HCT116 (cell line): ENCODE results near the gene SMIM36. TPM values are rescaled to one million over a fixed set of nuclear protein-coding genes. Genes with fewer than 3 reads are reported as not detected.

Source experiments
- ATAC-seq: fragments of 200-7000 bp; cut with Tn5 transposase; 2 replicates; pipeline ENCODE4 v1.9.1; 2020; ENCODE audit warnings: mild to moderate bottlenecking, moderate library complexity
- BruUV-seq: library from RNA; stranded (reverse); fragments of 400-500 nt; replicated peaks from 2 replicates; lab custom pipeline; 2021; lab: Mats Ljungman, UMichigan
- CTCF ChIA-PET: fragments of 300-600 bp; sonication (Branson Sonifier 250); formaldehyde crosslinking; loops from one replicate; lab custom pipeline; 2021; ENCODE audit warnings: antibody characterized with exemption; lab: Charles Lee
- POLR2A ChIA-PET: fragments of 300-600, 350-600 bp; sonication (Branson Sonifier 250); formaldehyde crosslinking; loops from one replicate; lab custom pipeline; 2021; ENCODE audit warnings: antibody characterized with exemption; lab: Charles Lee
- RAD21 ChIA-PET, 2 experiments: fragments of 300-600 bp; sonication (Branson Sonifier 250); formaldehyde crosslinking; loops; one replicate each; lab custom pipeline; 2023; ENCODE audit warnings: low total read pairs in 2 of 2; ENCODE audit not compliant: uncharacterized antibody in 2 of 2, unreplicated experiment in 2 of 2, low non-redundant PET in 1 of 2; lab: Charles Lee
- DNase-seq: peaks from one replicate; pipeline ENCODE4 v3.0.0-alpha.2; 2010; ENCODE audit warnings: low read depth, low spot score
- H2AFZ ChIP-seq: fragments of 200-600 bp; shearing (Covaris generic), sonication (generic); 2 replicates; pipeline ENCODE4 v1.6.1; 2017; ENCODE audit warnings: low read depth, mixed run types, mixed read lengths, antibody characterized with exemption, low read length; ENCODE audit not compliant: poor library complexity, severe bottlenecking
- H3K27ac ChIP-seq: 2 replicates; pipeline ENCODE4 v1.5.1; 2012; ENCODE audit warnings: low read depth, low read length
- H3K27me3 ChIP-seq: fragments of 200-600 bp; sonication (generic); 2 replicates; pipeline ENCODE4 v1.6.1; 2016; ENCODE audit warnings: mixed run types, low read length, mixed read lengths; ENCODE audit not compliant: insufficient read depth
- H3K36me3 ChIP-seq, 2 experiments: fragments of 200-500 bp in 1 of 2; fragments of 200-600 bp in 1 of 2; sonication (Bioruptor generic) in 1 of 2; sonication (generic) in 1 of 2; 2 replicates each; pipeline versions ENCODE4 v1.5.1 to v1.6.1; 2014 to 2016; ENCODE audit warnings: low read length in 2 of 2, inconsistent platforms in 1 of 2, mixed read lengths in 1 of 2, mixed run types in 1 of 2; ENCODE audit not compliant: insufficient read depth in 2 of 2, control insufficient read depth in 1 of 2
- H3K4me1 ChIP-seq, 2 experiments: fragments of 200-600 bp in 1 of 2; sonication (generic) in 1 of 2; 2 replicates each; pipeline versions ENCODE4 v1.5.1 to v1.6.1; 2012 to 2017; ENCODE audit warnings: low read length in 2 of 2, inconsistent platforms in 1 of 2, mild to moderate bottlenecking in 1 of 2, mixed read lengths in 1 of 2, mixed run types in 1 of 2, moderate library complexity in 1 of 2; ENCODE audit not compliant: insufficient read depth in 2 of 2, control insufficient read depth in 1 of 2
- H3K4me2 ChIP-seq: fragments of 200-600 bp; sonication (generic); 2 replicates; pipeline ENCODE4 v1.6.1; 2017; ENCODE audit warnings: mixed run types, low read length, mixed read lengths
- H3K4me3 ChIP-seq, 2 experiments: fragments of 200-600 bp in 1 of 2; sonication (generic) in 1 of 2; replicated peaks in 1 of 2; 2 replicates each; pipeline ENCODE4 v1.5.1; 2011 to 2016; ENCODE audit warnings: low read length in 2 of 2, control low read depth in 1 of 2, low read depth in 1 of 2, mild to moderate bottlenecking in 1 of 2, mixed read lengths in 1 of 2, mixed run types in 1 of 2
- H3K79me2 ChIP-seq: fragments of 200-600 bp; sonication (generic); 2 replicates; pipeline ENCODE4 v1.6.1; 2017; ENCODE audit warnings: mild to moderate bottlenecking, mixed run types, low read length, moderate library complexity, mixed read lengths; ENCODE audit not compliant: insufficient read depth
- H3K9ac ChIP-seq: fragments of 200-600 bp; sonication (generic); 2 replicates; pipeline ENCODE4 v1.6.1; 2016; ENCODE audit warnings: low read length, mixed read lengths
- H3K9me2 ChIP-seq: fragments of 200-600 bp; sonication (generic), shearing (Covaris generic); 2 replicates; pipeline ENCODE4 v1.6.1; 2017; ENCODE audit warnings: mixed run types, mild to moderate bottlenecking, moderate library complexity; ENCODE audit not compliant: insufficient read depth
- H3K9me3 ChIP-seq, 2 experiments: fragments of 200-500 bp in 1 of 2; fragments of 200-600 bp in 1 of 2; sonication (Bioruptor generic) in 1 of 2; sonication (generic) in 1 of 2; 2 replicates each; pipeline ENCODE4 v1.6.1; 2014 to 2017; ENCODE audit warnings: low read length in 2 of 2, mixed read lengths in 2 of 2, inconsistent platforms in 1 of 2, low read depth in 1 of 2, mild to moderate bottlenecking in 1 of 2, mixed run types in 1 of 2, moderate library complexity in 1 of 2; ENCODE audit not compliant: control insufficient read depth in 1 of 2, insufficient read depth in 1 of 2
- H4K20me1 ChIP-seq: fragments of 200-600 bp; sonication (generic), shearing (Covaris generic); 2 replicates; pipeline ENCODE4 v1.6.1; 2017; ENCODE audit warnings: mixed run types, mild to moderate bottlenecking, moderate library complexity; ENCODE audit not compliant: insufficient read depth
- CEBPB ChIP-seq: IDR thresholded peaks from 2 replicates; pipeline ENCODE4 v1.6.1; 2012; ENCODE audit warnings: low read depth
- SP1 ChIP-seq: IDR thresholded peaks from 2 replicates; pipeline ENCODE4 v1.6.1; 2012; ENCODE audit warnings: low read depth
- SRF ChIP-seq: IDR thresholded peaks from 2 replicates; pipeline ENCODE4 v1.6.1; 2012; ENCODE audit warnings: low read depth
- YY1 ChIP-seq: IDR thresholded peaks from 2 replicates; pipeline ENCODE4 v1.6.1; 2011; ENCODE audit warnings: low read length, low read depth, moderate library complexity, mild to moderate bottlenecking; ENCODE audit not compliant: insufficient replicate concordance; ENCODE audit errors: extremely low read depth
- ZFX ChIP-seq: fragments of 450-650 bp; IDR thresholded peaks from 2 replicates; pipeline ENCODE4 v1.6.1; 2017
- ZNF274 ChIP-seq: fragments of 200-500 bp; sonication (Bioruptor generic); IDR thresholded peaks from 2 replicates; pipeline ENCODE4 v1.6.1; 2014; ENCODE audit warnings: mild to moderate bottlenecking, low read depth, low read length, inconsistent platforms
- intact Hi-C: fragments of 100-400 bp; cut with micrococcal nuclease; formaldehyde crosslinking; loops from 2 replicates; pipeline ENCODE4 v1.10.0; 2022
- total RNA-seq: library from RNA; stranded (reverse); gene quantifications from one replicate; pipeline ENCODE4 v1.2.1, GENCODE V29; 2021; ENCODE audit not compliant: unreplicated experiment
- TF ChIP-seq, protein P1 (sequence below): IDR thresholded peaks from 2 replicates; pipeline ENCODE4 v1.6.1; 2011; ENCODE audit warnings: mild to moderate bottlenecking, low read length, moderate library complexity; ENCODE audit not compliant: insufficient replicate concordance; ENCODE audit errors: extremely low read depth
- TF ChIP-seq, protein P2 (sequence below): IDR thresholded peaks from 2 replicates; pipeline ENCODE4 v1.6.1; 2012; ENCODE audit warnings: low read depth
- TF ChIP-seq, protein P3 (sequence below): IDR thresholded peaks from 2 replicates; pipeline ENCODE4 v1.6.1; 2012

SMIM36 gene
- total RNA-seq, 1 experiment from 2014 or later, result 0.37 TPM

DNA sequence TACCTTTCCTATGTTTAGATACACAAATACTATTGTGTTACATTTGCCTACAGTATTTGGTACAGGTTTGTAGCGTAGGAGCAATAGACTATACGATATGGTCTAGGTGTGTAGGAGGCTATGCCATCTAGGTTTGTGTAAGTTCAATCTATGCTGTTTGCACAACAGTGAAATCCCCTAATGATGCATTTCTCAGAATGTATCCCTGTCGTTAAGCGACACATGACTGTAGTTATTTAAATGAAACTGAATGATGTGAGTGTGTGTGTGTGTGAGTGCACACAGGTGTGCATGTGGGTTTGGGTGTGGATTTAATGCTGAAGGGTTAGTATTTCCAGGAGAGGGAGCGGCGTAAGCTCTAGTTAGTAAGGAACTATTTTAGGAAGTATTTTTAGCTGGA is 34.6 kb upstream of the SMIM36 start:
- ChIA-PET CTCF (no interaction called here), RAD21 (no interaction called here), POLR2A (no interaction called here)
- BruUV-seq, result no TSS peak
- no peaks in the 10 kb centered on the region for H3K9me3 ChIP-seq
- ATAC-seq (no peak), DNase-seq (no peak)
- intact Hi-C loops, result no loop called here
- H3K4me3 ChIP-seq, result no peak overlapping the region
- H3K4me2 ChIP-seq, result no peak overlapping the region
- TF ChIP-seq, protein P1, sequence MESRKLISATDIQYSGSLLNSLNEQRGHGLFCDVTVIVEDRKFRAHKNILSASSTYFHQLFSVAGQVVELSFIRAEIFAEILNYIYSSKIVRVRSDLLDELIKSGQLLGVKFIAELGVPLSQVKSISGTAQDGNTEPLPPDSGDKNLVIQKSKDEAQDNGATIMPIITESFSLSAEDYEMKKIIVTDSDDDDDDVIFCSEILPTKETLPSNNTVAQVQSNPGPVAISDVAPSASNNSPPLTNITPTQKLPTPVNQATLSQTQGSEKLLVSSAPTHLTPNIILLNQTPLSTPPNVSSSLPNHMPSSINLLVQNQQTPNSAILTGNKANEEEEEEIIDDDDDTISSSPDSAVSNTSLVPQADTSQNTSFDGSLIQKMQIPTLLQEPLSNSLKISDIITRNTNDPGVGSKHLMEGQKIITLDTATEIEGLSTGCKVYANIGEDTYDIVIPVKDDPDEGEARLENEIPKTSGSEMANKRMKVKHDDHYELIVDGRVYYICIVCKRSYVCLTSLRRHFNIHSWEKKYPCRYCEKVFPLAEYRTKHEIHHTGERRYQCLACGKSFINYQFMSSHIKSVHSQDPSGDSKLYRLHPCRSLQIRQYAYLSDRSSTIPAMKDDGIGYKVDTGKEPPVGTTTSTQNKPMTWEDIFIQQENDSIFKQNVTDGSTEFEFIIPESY, result no peak
- TF ChIP-seq CEBPB, result no peak
- no peak for TF ChIP-seq SP1
- no peak for TF ChIP-seq ZNF274
- no peak for TF ChIP-seq SRF
- no peak for TF ChIP-seq YY1
- TF ChIP-seq, protein P2, sequence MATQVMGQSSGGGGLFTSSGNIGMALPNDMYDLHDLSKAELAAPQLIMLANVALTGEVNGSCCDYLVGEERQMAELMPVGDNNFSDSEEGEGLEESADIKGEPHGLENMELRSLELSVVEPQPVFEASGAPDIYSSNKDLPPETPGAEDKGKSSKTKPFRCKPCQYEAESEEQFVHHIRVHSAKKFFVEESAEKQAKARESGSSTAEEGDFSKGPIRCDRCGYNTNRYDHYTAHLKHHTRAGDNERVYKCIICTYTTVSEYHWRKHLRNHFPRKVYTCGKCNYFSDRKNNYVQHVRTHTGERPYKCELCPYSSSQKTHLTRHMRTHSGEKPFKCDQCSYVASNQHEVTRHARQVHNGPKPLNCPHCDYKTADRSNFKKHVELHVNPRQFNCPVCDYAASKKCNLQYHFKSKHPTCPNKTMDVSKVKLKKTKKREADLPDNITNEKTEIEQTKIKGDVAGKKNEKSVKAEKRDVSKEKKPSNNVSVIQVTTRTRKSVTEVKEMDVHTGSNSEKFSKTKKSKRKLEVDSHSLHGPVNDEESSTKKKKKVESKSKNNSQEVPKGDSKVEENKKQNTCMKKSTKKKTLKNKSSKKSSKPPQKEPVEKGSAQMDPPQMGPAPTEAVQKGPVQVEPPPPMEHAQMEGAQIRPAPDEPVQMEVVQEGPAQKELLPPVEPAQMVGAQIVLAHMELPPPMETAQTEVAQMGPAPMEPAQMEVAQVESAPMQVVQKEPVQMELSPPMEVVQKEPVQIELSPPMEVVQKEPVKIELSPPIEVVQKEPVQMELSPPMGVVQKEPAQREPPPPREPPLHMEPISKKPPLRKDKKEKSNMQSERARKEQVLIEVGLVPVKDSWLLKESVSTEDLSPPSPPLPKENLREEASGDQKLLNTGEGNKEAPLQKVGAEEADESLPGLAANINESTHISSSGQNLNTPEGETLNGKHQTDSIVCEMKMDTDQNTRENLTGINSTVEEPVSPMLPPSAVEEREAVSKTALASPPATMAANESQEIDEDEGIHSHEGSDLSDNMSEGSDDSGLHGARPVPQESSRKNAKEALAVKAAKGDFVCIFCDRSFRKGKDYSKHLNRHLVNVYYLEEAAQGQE, result no peak
- no peak for TF ChIP-seq ZFX
- TF ChIP-seq, protein P3, sequence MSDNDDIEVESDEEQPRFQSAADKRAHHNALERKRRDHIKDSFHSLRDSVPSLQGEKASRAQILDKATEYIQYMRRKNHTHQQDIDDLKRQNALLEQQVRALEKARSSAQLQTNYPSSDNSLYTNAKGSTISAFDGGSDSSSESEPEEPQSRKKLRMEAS, result no peak
- H3K4me1 ChIP-seq, result no peaks in the 10 kb centered on the region
- H3K27ac ChIP-seq, result no peak overlapping the region
- H4K20me1 ChIP-seq, result no peaks in the 10 kb centered on the region
- H3K9ac ChIP-seq, result no peak overlapping the region
- H3K79me2 ChIP-seq, result no peaks in the 10 kb centered on the region
- H3K9me2 ChIP-seq, result no peaks in the 10 kb centered on the region
- peaks cover 48% of the 10 kb centered on the region for H3K27me3 ChIP-seq
- no peaks in the 10 kb centered on the region for H3K36me3 ChIP-seq
- no peak overlapping the region for H2AFZ ChIP-seq
